Sigmoid colon (tissue), 4 donors: Measurements from ENCODE around the gene R3HDM4.

Experiments used
- CTCF ChIP-seq, 4 experiments: fragments of 450-650 bp in 3 of 4; fragments of 200-600 bp in 1 of 4; IDR thresholded peaks; one replicate each; pipeline ENCODE4 v1.5.1; 2016 to 2019; ENCODE audit warnings: antibody characterized with exemption in 4 of 4, mild to moderate bottlenecking in 3 of 4, moderate library complexity in 2 of 4
- EP300 ChIP-seq, 4 donors: sonication (generic); formaldehyde crosslinking; IDR thresholded peaks; one replicate each; pipeline ENCODE4 v1.6.1; 2017; ENCODE audit warnings: antibody characterized with exemption in 4 of 4
- POLR2A ChIP-seq, 2 donors: fragments of 450-650 bp; IDR thresholded peaks; one replicate each; pipeline ENCODE4 v1.6.1; 2016; ENCODE audit warnings: antibody characterized with exemption in 2 of 2, mild to moderate bottlenecking in 2 of 2, moderate library complexity in 2 of 2
- POLR2AphosphoS5 ChIP-seq, 4 donors: sonication (generic); formaldehyde crosslinking; IDR thresholded peaks; one replicate each; pipeline ENCODE4 v1.6.1; 2017; ENCODE audit warnings: antibody characterized with exemption in 4 of 4

GRCh38 chr19:927351-927779 lies 14.3 kb upstream of the R3HDM4 start:
- no peak for TF ChIP-seq CTCF (IDR thresholded peaks at IDR 0.05)
- TF ChIP-seq POLR2AphosphoS5 (IDR thresholded peaks at IDR 0.05) = no peak
- no peak for TF ChIP-seq EP300 (IDR thresholded peaks at IDR 0.05)
- TF ChIP-seq POLR2A (IDR thresholded peaks at IDR 0.05) = no peak
